SHP77 treated with DMSO at 0.1 percent for 48 hours (cell line): Measurements from ENCODE around the gene AGPAT1.
A peak's percentile ranks its signal among the peaks of the same experiment; 100 is the strongest.
"Not testable (repeated sequence)": the region's sequence is repeated elsewhere in the genome, so short reads cannot be mapped to it uniquely, and the experiment has no call there.

Experiments
- DNase-seq: peaks from one replicate; lab custom pipeline; 2025; lab: John Stamatoyannopoulos, UW

The AGPAT1 gene, protein sequence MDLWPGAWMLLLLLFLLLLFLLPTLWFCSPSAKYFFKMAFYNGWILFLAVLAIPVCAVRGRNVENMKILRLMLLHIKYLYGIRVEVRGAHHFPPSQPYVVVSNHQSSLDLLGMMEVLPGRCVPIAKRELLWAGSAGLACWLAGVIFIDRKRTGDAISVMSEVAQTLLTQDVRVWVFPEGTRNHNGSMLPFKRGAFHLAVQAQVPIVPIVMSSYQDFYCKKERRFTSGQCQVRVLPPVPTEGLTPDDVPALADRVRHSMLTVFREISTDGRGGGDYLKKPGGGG

GRCh38 chr6:32175711-32176475 lies at the start of gene AGPAT1:
TSS of gene AGPAT1 (minus strand) at chr6:32176084. CDS start at chr6:32171496, 4,588 bp downstream.
- DNase-seq, result peak; percentile 94

DNA sequence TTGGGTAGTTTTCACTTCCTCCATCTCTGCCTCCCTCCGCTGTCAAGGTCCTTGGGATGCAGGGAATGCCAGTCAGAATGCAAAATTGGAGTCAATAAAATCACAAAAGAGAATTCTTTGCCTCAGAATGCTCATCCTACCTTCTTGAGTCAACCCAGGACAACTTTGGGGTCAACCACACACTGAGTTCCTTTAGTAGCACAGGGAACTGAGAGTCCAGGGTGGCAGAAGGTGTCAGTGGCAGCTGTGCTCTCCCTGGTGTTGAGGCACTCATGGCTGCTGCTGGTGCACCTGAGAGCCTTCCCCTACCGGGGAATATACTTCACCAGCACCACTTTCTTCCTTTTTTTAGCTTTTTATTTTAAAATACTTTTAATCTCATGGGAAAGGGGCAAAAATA lies 48.8 kb upstream of the AGPAT1 start:
- DNase-seq, result no peak

- no peak for DNase-seq
Observed at GRCh38 chr6:32223258-32224235, 47.7 kb upstream of the AGPAT1 start, which contains the start of gene NOTCH4. TSS of gene NOTCH4 (minus strand) at chr6:32224067. CDS start at chr6:32223928, 139 bp downstream.

DNA sequence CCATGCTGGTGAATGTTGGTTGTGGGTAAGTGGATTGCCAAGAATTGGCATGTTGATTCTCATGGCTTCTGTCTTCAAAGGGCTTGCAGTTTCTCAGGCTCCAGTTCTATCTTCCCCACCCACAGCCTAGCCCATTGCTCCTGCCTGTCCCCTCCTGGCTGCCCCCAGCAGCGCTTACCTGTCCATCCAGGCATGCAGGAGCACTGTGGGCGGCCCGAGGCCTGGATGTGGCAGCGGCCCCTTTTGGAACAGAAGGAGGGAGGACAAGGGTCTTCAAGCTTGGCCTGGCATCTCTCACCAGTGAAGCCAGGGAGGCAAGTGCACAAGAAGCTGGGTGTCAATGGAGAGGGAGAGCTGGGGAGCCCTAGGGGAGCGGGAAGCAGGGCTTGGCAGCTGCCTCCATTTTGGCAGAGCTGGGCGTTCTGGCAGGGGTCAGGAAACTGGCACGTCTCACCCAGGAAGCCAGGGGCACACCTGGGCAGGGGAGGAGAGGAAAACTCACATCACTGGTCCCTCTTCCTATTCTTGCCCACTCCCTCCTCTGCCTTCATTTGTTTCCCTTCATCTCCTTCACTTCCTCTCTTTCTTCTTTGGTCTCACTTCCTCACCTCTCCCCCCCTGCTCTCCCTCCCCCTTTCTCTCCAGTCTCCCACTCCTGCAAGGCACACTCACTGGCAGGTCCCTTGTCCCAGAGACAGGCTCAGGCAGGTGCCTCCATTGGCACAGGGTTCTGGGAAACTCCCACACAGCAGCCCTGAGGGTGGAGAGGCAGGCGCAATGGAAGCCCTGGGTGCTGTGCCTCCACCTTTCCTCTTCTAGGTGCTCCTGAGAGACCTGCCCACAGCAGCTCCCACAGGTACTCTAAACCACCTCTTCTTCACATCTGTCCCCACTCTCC lies 46.7 kb upstream of the AGPAT1 start:
- no peak for DNase-seq

DNA sequence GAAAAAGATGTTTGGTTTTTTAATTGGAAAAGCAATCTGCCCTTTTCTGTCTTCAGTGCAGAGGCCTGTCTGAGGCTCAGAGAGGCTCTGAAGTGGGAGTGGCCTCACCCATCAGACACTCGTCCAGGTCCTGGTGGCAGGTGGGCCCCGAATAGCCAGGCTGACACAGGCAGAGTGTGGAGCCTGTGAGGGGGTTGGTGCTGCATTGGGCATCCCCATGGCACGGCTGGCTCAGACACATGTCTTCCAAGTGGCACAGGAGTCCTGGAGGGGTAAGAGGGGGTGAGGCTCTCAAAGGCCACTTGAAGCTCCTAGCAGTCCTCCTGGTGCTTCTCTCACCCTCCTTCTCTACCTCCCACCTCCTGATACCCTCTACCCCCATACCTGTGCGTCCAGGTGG lies 44.1 kb upstream of the AGPAT1 start:
- DNase-seq, result no peak

DNA sequence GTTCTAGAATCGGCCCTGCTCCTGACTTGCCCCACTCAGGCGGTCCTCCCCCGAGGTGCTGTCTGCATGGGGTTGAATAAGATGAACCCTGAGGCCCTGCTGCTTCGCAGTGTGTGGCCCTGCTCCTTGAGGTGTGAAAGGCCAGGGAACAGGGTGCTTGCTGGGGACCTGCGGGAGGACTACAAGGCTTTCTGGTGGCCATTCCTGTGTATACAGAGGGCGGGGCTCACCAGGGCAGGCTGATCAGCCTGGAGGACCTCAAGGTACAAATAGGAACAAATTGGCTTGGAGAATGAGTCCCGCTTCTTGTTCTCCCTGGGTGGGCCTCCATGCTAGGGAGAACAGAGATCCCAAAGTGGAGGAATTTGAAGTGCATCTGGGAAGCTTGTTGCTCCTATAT lies 42.3 kb upstream of the AGPAT1 start:
- DNase-seq, result no peak

DNA sequence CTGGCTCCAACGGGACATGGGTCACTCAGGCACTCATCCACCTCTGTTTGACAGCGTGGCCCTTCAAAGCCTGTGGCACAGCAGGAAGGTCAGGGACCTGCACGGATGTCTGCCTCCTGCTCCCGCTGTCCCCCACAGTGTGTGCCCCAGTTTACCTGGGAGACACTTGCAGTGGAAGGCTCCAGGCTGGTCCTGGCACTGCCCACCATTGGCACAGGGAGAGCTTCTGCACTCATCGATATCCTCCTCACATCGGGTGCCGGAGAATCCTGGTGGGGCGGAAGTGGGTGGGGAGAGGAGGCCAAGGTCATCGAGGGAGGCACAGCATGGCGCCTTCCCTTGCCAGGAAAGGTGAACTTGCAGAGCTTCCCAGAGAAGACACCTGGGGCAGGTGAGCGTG lies 41.1 kb upstream of the AGPAT1 start:
- no peak for DNase-seq

DNA sequence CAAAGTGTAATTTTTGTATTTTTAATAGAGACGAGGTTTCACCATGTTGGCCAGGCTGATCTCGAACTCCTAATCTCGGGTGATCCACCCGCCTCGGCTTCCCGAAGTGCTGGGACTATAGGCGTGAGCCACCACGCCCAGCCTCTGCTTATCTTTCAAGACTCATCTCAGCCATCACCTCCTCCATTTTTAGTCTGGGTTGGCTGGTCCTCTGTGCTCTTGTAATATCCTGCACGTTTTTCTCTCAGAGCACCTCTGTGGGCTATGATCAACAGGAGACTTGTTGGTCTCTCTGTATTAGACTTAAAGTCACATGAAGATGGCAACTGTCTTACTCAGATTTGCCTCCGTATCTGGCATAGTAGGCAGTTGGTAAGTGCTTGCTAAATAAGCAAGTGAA lies 40.4 kb upstream of the AGPAT1 start:
- DNase-seq, result no peak

GRCh38 chr6:32215617-32216016 lies 39.7 kb upstream of the AGPAT1 start:
- DNase-seq, result no peak

GRCh38 chr6:32214126-32214525 lies 38.2 kb upstream of the AGPAT1 start:
- DNase-seq, result no peak

- no peak for DNase-seq
Observed at GRCh38 chr6:32213649-32214048, 37.8 kb upstream of the AGPAT1 start.

DNA sequence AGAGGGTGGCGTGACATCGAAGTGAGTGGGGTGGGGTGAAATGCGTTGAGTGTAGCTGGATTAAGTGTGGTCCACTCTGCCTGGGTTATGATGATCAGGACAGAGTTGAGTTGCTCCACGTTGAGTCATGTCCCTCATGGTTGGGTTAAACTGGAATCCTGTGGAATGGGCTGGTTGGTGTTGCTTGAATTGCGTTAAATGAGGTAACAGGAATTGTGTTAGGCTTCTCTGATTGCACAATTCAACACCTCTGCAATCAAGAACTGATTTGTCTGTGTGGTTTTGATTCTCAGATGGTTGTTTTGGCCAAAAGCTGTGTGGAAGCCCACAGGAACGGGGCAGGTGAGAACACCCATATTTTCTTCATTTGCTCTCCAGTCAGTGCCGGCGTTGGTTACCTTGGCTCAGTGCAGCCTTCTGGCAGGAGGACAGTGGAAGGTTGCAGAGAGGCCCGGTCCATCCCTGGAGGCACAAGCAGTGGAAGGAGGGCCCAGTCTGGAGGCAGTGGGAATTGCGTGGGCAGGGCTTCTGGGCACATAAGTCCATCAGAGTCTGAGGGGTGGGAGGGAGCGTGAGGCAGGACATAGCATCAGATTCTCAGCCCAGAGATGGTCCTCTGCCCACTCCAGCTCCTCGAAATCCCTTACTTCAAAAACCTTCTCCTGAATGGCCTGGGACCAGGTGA lies 36.3 kb upstream of the AGPAT1 start:
- no peak for DNase-seq

DNA sequence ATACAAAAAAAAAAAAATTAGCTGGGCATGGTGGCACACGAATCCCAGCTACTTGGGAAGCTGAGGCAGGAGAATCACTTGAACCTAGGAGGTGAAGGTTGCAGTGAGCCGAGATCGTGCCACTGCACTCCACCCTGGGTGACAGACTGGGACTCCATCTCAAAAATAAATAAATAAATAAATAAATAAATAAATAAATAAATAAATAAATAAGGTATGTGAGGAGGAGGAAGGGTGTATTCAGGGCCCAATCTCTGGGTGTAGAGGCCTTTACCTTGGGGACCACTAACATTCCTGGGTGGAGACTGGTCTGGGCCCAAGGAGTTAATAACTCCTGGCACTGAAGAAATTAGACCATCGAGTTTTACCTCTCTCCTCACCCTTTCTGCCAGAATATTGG lies 35.5 kb upstream of the AGPAT1 start:
- DNase-seq, result not testable (repeated sequence)

- DNase-seq, result no peak
Observed at GRCh38 chr6:32210191-32210601, 34.3 kb upstream of the AGPAT1 start.

DNA sequence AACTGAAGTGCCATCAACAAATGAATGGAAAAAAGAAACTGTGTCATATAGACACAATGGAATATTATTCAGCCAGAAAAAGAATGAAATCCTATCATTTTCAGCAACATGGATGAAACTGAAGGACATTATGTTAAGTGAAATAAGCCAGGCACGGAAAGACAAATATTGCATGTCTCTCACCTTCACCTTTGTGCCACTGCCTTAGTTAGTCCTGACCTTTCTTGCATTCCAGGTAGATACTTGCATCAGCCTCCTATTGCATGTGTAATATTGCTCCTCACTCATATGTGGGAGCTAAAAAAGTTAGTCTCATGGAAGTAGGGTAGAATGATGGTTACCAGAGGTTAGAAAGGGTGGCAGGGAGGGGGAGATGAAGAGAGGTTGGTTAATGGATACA lies 33.1 kb upstream of the AGPAT1 start:
- no peak for DNase-seq

GRCh38 chr6:32204268-32204715 lies 28.4 kb upstream of the AGPAT1 start:
- no peak for DNase-seq

DNA sequence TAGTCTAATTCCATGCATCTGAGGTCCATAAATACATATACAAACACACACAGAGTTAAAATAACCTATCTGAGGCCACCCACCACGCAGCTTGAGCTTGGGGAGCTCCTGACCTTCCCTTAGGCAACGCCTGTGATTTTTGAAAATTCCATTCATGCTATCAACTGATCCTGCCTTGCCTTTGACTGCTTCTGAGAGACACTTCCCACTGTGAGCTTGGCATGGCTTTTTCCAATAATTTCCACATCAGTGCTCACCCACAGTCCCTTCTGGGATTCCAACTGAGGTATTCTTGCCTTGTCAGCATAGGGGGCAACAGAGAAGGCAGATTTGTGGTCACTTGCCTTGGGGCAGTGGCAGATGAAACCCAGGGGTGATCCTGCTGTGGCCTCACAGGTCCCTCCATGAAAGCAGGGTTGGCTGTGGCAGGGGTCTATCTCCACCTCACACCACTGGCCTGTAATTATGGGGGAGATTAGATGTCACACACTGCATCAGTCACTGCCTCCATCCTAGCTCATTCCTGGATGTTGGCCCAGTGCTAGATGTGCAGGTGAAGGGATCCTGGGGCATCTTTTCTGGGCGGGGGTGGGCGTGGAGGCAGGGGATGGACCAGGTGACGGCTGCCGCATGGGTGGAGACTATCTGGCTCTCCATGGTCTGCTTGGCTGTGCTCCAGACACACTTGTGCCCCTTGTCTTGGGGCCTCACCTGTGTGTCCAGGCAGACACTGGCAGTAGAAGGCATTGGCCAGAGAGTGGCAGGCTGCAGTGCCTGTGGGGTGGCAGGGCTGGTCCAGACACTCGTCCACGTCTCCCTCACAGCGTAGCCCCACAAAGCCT lies 27.8 kb upstream of the AGPAT1 start:
- DNase-seq, result no peak

DNA sequence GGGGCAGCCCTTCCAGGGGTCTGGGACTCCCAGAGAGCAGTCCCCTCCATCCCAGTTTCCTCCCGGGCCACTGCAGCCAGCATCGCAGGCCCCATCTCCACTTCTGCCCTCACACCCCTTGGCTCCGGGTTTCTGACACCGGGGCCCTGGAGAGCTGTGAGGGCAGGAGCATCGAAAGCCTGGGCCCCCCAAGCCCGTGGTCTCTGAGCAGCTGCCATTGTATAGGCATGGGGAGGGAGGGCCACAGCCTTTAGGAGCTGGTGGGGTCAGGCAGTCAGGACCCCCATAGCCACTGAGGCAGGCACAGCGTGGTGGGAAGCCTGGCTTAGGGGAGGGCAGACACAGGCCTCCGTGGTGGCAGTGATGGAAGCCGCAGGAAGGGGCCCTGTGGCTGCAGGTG lies 26.3 kb upstream of the AGPAT1 start:
- DNase-seq, result no peak

GRCh38 chr6:32200711-32201475 lies 25.0 kb upstream of the AGPAT1 start:
- DNase-seq, result no peak
